Mucosa of stomach (tissue), 1 donor: Measurements from ENCODE around the gene DLG2.
"Not testable (repeated sequence)": the region's sequence is repeated elsewhere in the genome, so short reads cannot be mapped to it uniquely, and the experiment has no call there.

Experiments
- H3K27me3 ChIP-seq: one replicate; pipeline ENCODE4 v1.7.0; 2013; ENCODE audit warnings: mild to moderate bottlenecking, low read length; ENCODE audit not compliant: control insufficient read depth, insufficient read depth
- H3K36me3 ChIP-seq: one replicate; pipeline ENCODE4 v1.7.0; 2013; ENCODE audit warnings: low read length; ENCODE audit not compliant: control insufficient read depth, insufficient read depth
- H3K4me1 ChIP-seq: one replicate; pipeline ENCODE4 v1.7.0; 2013; ENCODE audit warnings: mild to moderate bottlenecking, low read length; ENCODE audit not compliant: control insufficient read depth, insufficient read depth
- H3K4me3 ChIP-seq: one replicate; pipeline ENCODE4 v1.7.0; 2013; ENCODE audit warnings: low read length
- H3K9ac ChIP-seq: one replicate; pipeline ENCODE4 v1.7.0; 2013; ENCODE audit warnings: mild to moderate bottlenecking, low read length, moderate library complexity
- H3K9me3 ChIP-seq: one replicate; pipeline ENCODE4 v1.7.0; 2013; ENCODE audit warnings: mild to moderate bottlenecking, low read length, moderate library complexity; ENCODE audit not compliant: control insufficient read depth
- donor health status: Pancreatic carcinoma.

Gene DLG2

GRCh38 chr11:83471831-83472727, 2155.1 kb downstream of the DLG2 start:
- H3K4me1 ChIP-seq: no peaks in the 10 kb centered on the region
- no peak overlapping the region for H3K4me3 ChIP-seq
- H3K9me3 ChIP-seq: no peaks in the 10 kb centered on the region
- H3K9ac ChIP-seq: no peak overlapping the region
- no peaks in the 10 kb centered on the region for H3K36me3 ChIP-seq
- no peaks in the 10 kb centered on the region for H3K27me3 ChIP-seq

GRCh38 chr11:83467837-83468236, 2159.3 kb downstream of the DLG2 start:
- H3K27me3 ChIP-seq: no peaks in the 10 kb centered on the region

DNA sequence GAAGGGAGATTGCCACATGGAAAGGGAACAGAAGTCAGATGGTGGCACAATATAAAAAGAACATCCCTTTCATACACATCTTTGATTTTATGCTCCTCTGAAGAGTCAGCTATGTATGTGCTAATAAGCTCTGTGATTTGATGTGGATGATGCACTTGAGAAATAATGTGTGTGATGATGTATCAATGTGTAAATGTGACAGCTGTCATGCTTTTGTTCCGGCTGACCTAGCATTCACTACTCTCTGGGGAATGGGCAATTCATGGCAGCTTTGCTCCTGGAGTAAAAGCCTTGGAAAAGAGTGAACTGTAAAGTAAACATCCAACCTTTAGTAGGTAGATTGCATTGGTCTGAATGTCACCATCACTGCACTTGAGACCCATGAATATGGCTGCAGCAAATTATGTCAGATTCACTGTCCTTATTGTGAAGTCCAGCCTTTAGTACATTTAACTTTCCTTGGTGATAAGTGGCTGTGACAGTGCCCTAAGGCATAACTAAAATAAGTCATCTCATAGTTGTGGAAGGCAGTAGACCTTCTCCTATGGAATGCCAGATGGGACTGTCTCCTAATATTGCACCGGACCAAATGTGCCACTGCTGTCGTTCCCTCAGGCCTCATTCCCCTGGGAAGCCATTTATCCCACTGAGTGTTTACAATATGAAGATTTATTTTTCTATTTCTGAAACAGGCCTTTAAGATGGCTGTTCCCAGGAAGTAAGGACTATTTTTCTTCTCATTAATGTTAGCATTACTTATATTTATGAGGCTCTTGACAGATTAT, 2162.8 kb downstream of the DLG2 start:
- Histone ChIP-seq H3K27me3 (no peaks in the 10 kb centered on the region), H3K4me3 (no peak overlapping the region)

More at GRCh38 chr11:83467837-83468236, 2159.3 kb downstream of the DLG2 start:
- Histone ChIP-seq H3K36me3 (no peaks in the 10 kb centered on the region), H3K4me1 (no peaks in the 10 kb centered on the region), H3K9me3 (no peaks in the 10 kb centered on the region), H3K4me3 (no peak overlapping the region), H3K9ac (no peak overlapping the region)

DNA sequence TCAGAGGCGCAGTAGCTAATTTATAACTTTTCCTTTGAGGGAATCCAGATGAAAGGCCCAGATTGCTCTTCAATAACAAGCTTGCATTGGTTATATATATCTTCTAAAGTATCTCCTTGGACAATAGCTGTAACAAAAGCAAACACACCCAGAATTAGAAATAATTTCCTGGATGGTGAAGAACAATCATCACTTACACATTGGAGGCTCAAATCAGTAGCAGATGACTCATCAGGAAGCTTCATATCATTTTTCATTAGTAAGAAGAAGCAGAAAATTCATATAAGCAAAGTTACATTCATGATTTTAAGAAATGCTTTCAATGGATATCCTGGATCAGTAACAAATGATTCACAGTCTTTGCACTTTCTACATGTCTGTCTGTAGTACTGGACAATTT, 2167.3 kb downstream of the DLG2 start:
- no peaks in the 10 kb centered on the region for H3K4me1 ChIP-seq
- no peak overlapping the region for H3K4me3 ChIP-seq
- no peaks in the 10 kb centered on the region for H3K27me3 ChIP-seq
- H3K9me3 ChIP-seq: no peaks in the 10 kb centered on the region
- H3K9ac ChIP-seq: no peak overlapping the region
- H3K36me3 ChIP-seq: no peaks in the 10 kb centered on the region

More for the DNA sequence above, 2162.8 kb downstream of the DLG2 start:
- Histone ChIP-seq H3K4me1 (no peaks in the 10 kb centered on the region), H3K9me3 (no peaks in the 10 kb centered on the region), H3K36me3 (no peaks in the 10 kb centered on the region), H3K9ac (no peak overlapping the region)

DNA sequence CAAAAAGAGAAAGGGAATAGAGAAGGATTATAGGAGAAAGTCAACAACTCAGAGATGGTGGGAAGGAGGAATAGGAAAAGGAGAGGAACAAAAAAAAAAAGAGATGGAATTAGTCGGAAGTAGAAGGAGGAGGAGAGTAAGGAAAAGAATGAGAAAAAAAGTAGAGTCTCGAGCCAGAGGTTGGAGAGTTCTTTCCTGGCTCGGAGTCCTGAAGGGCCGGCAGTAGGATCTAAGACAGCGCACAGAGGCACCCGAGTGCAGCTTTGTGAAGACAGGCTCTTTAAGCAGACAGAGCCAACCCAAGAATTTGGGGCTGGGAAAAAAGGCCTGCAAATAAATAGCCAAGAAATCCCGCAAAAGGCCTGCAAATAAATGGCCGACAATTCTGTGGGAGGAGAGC, 2170.6 kb downstream of the DLG2 start:
- Histone ChIP-seq H3K4me3 (no peak overlapping the region), H3K4me1 (no peaks in the 10 kb centered on the region), H3K27me3 (no peaks in the 10 kb centered on the region), H3K9ac (no peak overlapping the region), H3K9me3 (no peaks in the 10 kb centered on the region), H3K36me3 (no peaks in the 10 kb centered on the region)

DNA sequence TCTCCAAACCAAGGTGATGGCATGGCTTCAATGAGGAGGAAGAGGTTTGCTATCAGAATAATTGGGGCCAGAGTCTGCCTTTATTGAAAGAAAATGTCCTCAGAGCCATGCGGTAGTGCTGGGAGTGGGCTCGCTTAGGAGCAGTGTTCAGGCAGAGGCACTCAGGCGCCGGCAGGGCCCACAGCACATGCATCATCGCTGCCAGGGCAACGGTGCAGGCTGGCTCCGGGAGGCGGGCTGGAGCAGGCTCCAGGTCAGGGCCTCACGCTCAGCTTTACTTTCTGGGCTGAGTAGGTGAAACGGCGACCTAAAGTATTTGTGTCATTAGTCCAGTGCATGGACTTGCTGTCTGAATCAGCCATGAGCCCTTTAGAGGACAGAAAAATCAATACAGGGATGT, 2171.1 kb downstream of the DLG2 start:
- Histone ChIP-seq H3K9ac (no peak overlapping the region), H3K4me3 (no peak overlapping the region), H3K27me3 (no peaks in the 10 kb centered on the region), H3K4me1 (no peaks in the 10 kb centered on the region), H3K36me3 (no peaks in the 10 kb centered on the region), H3K9me3 (no peaks in the 10 kb centered on the region)

DNA sequence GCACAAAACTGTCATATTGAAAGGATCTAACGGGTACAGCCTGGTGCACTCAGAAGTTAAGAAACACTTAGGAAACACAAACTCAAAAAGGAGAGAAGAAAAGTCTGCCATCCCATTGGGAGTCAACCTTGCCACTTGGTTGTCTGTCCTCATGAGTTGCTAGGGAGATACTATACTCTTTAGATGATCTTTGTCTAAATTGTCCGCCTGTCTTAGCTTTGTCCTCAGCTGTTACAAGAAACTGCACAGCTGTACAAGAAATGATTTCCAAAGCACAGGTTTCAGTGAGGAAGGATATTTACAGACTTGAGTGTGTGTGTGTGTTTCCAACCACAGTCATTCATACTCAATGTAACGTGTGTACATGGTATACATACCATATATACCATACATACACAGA, 2171.8 kb downstream of the DLG2 start:
- H3K4me3 ChIP-seq: no peak overlapping the region
- no peaks in the 10 kb centered on the region for H3K36me3 ChIP-seq
- H3K4me1 ChIP-seq: no peaks in the 10 kb centered on the region
- H3K9me3 ChIP-seq: no peaks in the 10 kb centered on the region
- no peaks in the 10 kb centered on the region for H3K27me3 ChIP-seq
- H3K9ac ChIP-seq: no peak overlapping the region

DNA sequence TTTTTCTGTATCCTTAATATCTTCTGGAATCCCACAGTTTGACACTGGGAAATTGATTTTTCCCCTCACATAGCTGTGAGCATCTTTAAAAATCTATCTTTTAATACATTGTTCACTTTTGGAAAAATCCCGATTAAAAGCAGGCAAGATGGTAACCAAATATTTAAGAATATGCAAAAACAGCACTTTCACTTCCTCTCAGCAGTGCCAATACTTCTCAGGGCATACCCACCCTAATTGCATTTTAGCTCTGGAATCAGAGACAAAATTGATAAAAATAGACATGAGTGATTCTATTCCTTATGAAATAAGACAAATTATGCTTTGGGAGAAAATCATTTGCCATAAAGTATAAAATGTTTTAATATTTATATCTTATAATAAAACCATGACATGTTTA, 2172.5 kb downstream of the DLG2 start:
- H3K27me3 ChIP-seq: no peaks in the 10 kb centered on the region
- H3K4me3 ChIP-seq: no peak overlapping the region
- H3K4me1 ChIP-seq: no peaks in the 10 kb centered on the region
- no peak overlapping the region for H3K9ac ChIP-seq
- no peaks in the 10 kb centered on the region for H3K36me3 ChIP-seq
- H3K9me3 ChIP-seq: no peaks in the 10 kb centered on the region

GRCh38 chr11:83449338-83449913, 2177.7 kb downstream of the DLG2 start:
- Histone ChIP-seq H3K9me3 (no peaks in the 10 kb centered on the region), H3K36me3 (no peaks in the 10 kb centered on the region), H3K27me3 (no peaks in the 10 kb centered on the region), H3K4me1 (no peaks in the 10 kb centered on the region), H3K4me3 (no peak overlapping the region), H3K9ac (no peak overlapping the region)

DNA sequence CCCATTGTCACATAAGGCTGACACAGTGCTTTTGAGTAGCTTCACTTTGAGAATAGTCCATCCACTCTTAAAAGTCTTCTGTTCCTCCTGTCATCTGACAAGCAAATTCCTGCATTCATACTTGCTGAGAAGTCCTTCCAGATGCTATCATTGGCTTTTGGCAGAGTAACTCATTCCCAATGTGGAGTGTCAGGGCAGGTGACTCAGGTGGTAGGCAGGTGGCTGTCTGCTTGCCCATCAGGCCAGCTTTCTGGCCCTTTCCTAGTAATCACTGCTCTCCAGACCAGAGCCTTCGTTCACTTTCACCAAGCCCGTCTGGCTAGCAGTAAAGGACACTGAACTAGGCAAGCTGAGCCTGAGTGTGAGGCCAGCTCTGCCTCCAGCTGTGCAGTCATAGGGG, 2178.5 kb downstream of the DLG2 start:
- H3K27me3 ChIP-seq: no peaks in the 10 kb centered on the region

GRCh38 chr11:83443880-83444279, 2183.3 kb downstream of the DLG2 start:
- not testable (repeated sequence) for H3K4me3 ChIP-seq, H3K9ac ChIP-seq, H3K4me1 ChIP-seq, H3K36me3 ChIP-seq, H3K9me3 ChIP-seq, H3K27me3 ChIP-seq

More for the DNA sequence above, 2178.5 kb downstream of the DLG2 start:
- Histone ChIP-seq H3K9ac (no peak overlapping the region), H3K9me3 (no peaks in the 10 kb centered on the region), H3K4me1 (no peaks in the 10 kb centered on the region), H3K36me3 (no peaks in the 10 kb centered on the region), H3K4me3 (no peak overlapping the region)

- no peaks in the 10 kb centered on the region for H3K36me3 ChIP-seq
Observed at GRCh38 chr11:83441601-83442000, 2185.5 kb downstream of the DLG2 start.

More at GRCh38 chr11:83441601-83442000, 2185.5 kb downstream of the DLG2 start:
- Histone ChIP-seq H3K27me3 (no peaks in the 10 kb centered on the region), H3K4me1 (no peaks in the 10 kb centered on the region), H3K9ac (no peak overlapping the region), H3K9me3 (no peaks in the 10 kb centered on the region), H3K4me3 (no peak overlapping the region)
